ENCODE data around the gene PTH1R. TPM values are rescaled to one million over a fixed set of nuclear protein-coding genes. Genes with fewer than 3 reads are reported as not detected.

Gene PTH1R
- polyA plus RNA-seq, 1 of the 3 experiments (the other 2 are of a cell fraction): 0.07 TPM

DNA sequence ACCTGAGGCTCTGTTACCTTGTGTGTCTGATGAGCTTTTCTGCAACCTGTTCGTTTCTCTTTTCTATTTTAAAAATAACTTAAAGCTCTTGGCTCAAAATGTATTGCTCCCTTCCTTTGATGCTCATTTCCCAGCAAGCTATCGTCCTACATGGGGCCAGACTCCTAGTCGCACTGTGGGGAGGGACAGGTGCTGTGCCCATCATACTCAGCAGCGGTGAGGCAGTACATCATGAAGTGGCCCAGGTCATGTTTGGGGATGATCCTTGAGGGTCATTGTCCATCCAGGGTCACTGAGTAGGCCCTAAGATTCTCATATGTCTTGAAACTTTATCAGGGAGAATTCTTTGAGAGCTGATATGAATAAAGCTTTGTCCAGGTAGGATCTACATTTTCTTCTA lies 41.1 kb downstream of the PTH1R start:
- H3K9ac ChIP-seq: no peak overlapping the region
- H3K4me1 ChIP-seq (ENCODE audit: control insufficient read depth in 1 of 2, insufficient read depth in 2 of 2, low read depth in 1 of 2, low read length in 1 of 2): peaks cover 5 to 7% of the 10 kb centered on the region in 2 experiments; a peak in 3 of 4 replicates
- TF ChIP-seq EZH2phosphoT487 (IDR thresholded peaks at IDR 0.05; ENCODE audit: borderline replicate concordance, low read depth) (no peak), TCF12 (IDR thresholded peaks at IDR 0.05) (no peak), NRF1 (IDR thresholded peaks at IDR 0.05; ENCODE audit: low read depth, low read length) (no peak), NFIC (IDR thresholded peaks at IDR 0.05; ENCODE audit: borderline replicate concordance) (no peak), JUND (IDR thresholded peaks at IDR 0.05) (no peak), SMC3 (IDR thresholded peaks at IDR 0.05; ENCODE audit: low read depth, low read length) (no peak), FOXJ3 (CRISPR knock-in tag; IDR thresholded peaks at IDR 0.05) (no peak), FOSL2 (IDR thresholded peaks at IDR 0.05; ENCODE audit: borderline replicate concordance, low read depth) (no peak)
- TF ChIP-seq, protein P1, sequence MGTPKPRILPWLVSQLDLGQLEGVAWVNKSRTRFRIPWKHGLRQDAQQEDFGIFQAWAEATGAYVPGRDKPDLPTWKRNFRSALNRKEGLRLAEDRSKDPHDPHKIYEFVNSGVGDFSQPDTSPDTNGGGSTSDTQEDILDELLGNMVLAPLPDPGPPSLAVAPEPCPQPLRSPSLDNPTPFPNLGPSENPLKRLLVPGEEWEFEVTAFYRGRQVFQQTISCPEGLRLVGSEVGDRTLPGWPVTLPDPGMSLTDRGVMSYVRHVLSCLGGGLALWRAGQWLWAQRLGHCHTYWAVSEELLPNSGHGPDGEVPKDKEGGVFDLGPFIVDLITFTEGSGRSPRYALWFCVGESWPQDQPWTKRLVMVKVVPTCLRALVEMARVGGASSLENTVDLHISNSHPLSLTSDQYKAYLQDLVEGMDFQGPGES (IDR thresholded peaks at IDR 0.05; ENCODE audit: low read depth, low read length): no peak
- TF ChIP-seq, protein P2, sequence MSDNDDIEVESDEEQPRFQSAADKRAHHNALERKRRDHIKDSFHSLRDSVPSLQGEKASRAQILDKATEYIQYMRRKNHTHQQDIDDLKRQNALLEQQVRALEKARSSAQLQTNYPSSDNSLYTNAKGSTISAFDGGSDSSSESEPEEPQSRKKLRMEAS (IDR thresholded peaks at IDR 0.05; ENCODE audit: low read depth): no peak
- H2AFZ ChIP-seq (ENCODE audit: low read depth): no peak overlapping the region
- H3K27me3 ChIP-seq (ENCODE audit: insufficient read depth): no peaks in the 10 kb centered on the region
- H3K9me2 ChIP-seq: no peaks in the 10 kb centered on the region
- peaks cover under 1% of the 10 kb centered on the region; the same call in 1 of the 2 replicates for H4K20me1 ChIP-seq (ENCODE audit: insufficient read depth)
- 87% methylated on average over 4 of the region's 4 CpGs for WGBS (ENCODE audit: low lambda C conversion rate)
- peaks cover 13% of the 10 kb centered on the region for H3F3A ChIP-seq (replicated peaks; ENCODE audit: insufficient read depth)
- POLR2A ChIA-PET: no interaction called here
- peaks cover 55 to 70% of the 10 kb centered on the region in 2 experiments for H3K36me3 ChIP-seq (replicated peaks in 1 of 2; ENCODE audit: control insufficient read depth in 1 of 2, insufficient read depth in 2 of 2, low read length in 1 of 2)
- no peak for DNase-seq
- CTCF ChIA-PET: interaction anchor here (1.3 to 3.0 kb wide), 6 partner anchors 9 to 216 kb away, joined by 3 to 21 read pairs (median 7); no protein-coding TSS in a partner anchor
- no peak overlapping the region for H3K4me2 ChIP-seq
- H3K9me3 ChIP-seq: no peaks in the 10 kb centered on the region
- H3K27ac ChIP-seq (ENCODE audit: low read depth in 2 of 2, low read length in 1 of 2): no peak overlapping the region
- H3K4me3 ChIP-seq (ENCODE audit: low read depth in 2 of 2, low read length in 1 of 2): no peak overlapping the region
- H3K79me2 ChIP-seq (ENCODE audit: insufficient read depth): no peaks in the 10 kb centered on the region; the same call in none of the 2 replicates

DNA sequence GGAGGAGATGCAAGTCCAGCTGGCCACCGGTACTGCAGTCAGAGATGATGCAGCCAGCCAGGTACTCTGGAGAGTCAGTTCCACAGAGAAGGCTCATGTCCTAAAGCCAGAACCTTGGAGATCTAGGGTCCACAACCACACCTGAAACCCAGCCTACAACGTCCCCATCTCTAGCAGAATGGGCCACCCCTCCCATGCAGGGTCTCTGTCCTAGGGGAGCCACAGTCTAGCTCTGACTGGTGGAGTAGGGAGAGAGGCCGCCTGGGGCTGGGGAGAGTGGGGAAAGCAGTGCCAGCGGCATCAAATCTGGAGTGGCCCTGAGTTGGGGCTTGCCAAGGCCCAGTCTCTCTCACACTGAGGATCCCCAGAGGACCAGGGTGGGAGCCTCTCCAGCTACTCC lies 43.5 kb downstream of the PTH1R start:
- POLR2A ChIA-PET: no interaction called here
- no peak overlapping the region for H3K9ac ChIP-seq
- H3K4me2 ChIP-seq: no peak overlapping the region
- H3K79me2 ChIP-seq (ENCODE audit: insufficient read depth): no peaks in the 10 kb centered on the region; the same call in 1 of the 2 replicates
- no peak overlapping the region for H3K4me3 ChIP-seq (ENCODE audit: low read depth in 2 of 2, low read length in 1 of 2)
- H3K36me3 ChIP-seq (replicated peaks in 1 of 2; ENCODE audit: control insufficient read depth in 1 of 2, insufficient read depth in 2 of 2, low read length in 1 of 2): peaks cover 76% of the 10 kb centered on the region in 2 experiments
- peaks cover 7% of the 10 kb centered on the region; the same call in 1 of the 2 replicates for H4K20me1 ChIP-seq (ENCODE audit: insufficient read depth)
- H3K27me3 ChIP-seq (ENCODE audit: insufficient read depth): no peaks in the 10 kb centered on the region
- TF ChIP-seq, protein P3, sequence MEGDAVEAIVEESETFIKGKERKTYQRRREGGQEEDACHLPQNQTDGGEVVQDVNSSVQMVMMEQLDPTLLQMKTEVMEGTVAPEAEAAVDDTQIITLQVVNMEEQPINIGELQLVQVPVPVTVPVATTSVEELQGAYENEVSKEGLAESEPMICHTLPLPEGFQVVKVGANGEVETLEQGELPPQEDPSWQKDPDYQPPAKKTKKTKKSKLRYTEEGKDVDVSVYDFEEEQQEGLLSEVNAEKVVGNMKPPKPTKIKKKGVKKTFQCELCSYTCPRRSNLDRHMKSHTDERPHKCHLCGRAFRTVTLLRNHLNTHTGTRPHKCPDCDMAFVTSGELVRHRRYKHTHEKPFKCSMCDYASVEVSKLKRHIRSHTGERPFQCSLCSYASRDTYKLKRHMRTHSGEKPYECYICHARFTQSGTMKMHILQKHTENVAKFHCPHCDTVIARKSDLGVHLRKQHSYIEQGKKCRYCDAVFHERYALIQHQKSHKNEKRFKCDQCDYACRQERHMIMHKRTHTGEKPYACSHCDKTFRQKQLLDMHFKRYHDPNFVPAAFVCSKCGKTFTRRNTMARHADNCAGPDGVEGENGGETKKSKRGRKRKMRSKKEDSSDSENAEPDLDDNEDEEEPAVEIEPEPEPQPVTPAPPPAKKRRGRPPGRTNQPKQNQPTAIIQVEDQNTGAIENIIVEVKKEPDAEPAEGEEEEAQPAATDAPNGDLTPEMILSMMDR (IDR thresholded peaks at IDR 0.05): no peak
- TF ChIP-seq ELF1 (IDR thresholded peaks at IDR 0.05): no peak
- TF ChIP-seq FOXM1 (IDR thresholded peaks at IDR 0.05; ENCODE audit: low read depth): no peak
- TF ChIP-seq RFX5 (IDR thresholded peaks at IDR 0.05; ENCODE audit: low read length): no peak
- no peak for TF ChIP-seq YY1 (IDR thresholded peaks at IDR 0.05; ENCODE audit: low read depth)
- no peak for TF ChIP-seq SMC3 (IDR thresholded peaks at IDR 0.05; ENCODE audit: low read depth, low read length)
- no peak for TF ChIP-seq NRF1 (IDR thresholded peaks at IDR 0.05; ENCODE audit: low read depth, low read length)
- no peak for TF ChIP-seq RCOR1 (IDR thresholded peaks at IDR 0.05; ENCODE audit: low read length)
- no peak for TF ChIP-seq RAD21 (IDR thresholded peaks at IDR 0.05; ENCODE audit: low read length)
- TF ChIP-seq, protein P2 (IDR thresholded peaks at IDR 0.05; ENCODE audit: low read depth): no peak
- TF ChIP-seq, protein P4, sequence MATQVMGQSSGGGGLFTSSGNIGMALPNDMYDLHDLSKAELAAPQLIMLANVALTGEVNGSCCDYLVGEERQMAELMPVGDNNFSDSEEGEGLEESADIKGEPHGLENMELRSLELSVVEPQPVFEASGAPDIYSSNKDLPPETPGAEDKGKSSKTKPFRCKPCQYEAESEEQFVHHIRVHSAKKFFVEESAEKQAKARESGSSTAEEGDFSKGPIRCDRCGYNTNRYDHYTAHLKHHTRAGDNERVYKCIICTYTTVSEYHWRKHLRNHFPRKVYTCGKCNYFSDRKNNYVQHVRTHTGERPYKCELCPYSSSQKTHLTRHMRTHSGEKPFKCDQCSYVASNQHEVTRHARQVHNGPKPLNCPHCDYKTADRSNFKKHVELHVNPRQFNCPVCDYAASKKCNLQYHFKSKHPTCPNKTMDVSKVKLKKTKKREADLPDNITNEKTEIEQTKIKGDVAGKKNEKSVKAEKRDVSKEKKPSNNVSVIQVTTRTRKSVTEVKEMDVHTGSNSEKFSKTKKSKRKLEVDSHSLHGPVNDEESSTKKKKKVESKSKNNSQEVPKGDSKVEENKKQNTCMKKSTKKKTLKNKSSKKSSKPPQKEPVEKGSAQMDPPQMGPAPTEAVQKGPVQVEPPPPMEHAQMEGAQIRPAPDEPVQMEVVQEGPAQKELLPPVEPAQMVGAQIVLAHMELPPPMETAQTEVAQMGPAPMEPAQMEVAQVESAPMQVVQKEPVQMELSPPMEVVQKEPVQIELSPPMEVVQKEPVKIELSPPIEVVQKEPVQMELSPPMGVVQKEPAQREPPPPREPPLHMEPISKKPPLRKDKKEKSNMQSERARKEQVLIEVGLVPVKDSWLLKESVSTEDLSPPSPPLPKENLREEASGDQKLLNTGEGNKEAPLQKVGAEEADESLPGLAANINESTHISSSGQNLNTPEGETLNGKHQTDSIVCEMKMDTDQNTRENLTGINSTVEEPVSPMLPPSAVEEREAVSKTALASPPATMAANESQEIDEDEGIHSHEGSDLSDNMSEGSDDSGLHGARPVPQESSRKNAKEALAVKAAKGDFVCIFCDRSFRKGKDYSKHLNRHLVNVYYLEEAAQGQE (IDR thresholded peaks at IDR 0.05; ENCODE audit: low read depth, low read length): no peak
- H2AFZ ChIP-seq (ENCODE audit: low read depth): no peak overlapping the region
- H3K27ac ChIP-seq (ENCODE audit: low read depth in 2 of 2, low read length in 1 of 2): no peak overlapping the region
- DNase-seq: no peak
- no peaks in the 10 kb centered on the region for H3K9me3 ChIP-seq
- peaks cover 11% of the 10 kb centered on the region for H3F3A ChIP-seq (replicated peaks; ENCODE audit: insufficient read depth)
- H3K4me1 ChIP-seq (ENCODE audit: control insufficient read depth in 1 of 2, insufficient read depth in 2 of 2, low read depth in 1 of 2, low read length in 1 of 2): no peaks in the 10 kb centered on the region
- CTCF ChIA-PET: interaction anchor here (1.2 to 3.5 kb wide), 4 partner anchors 12 to 77 kb away, joined by 3 to 44 read pairs (median 15); no protein-coding TSS in a partner anchor
- no peaks in the 10 kb centered on the region for H3K9me2 ChIP-seq
- WGBS (ENCODE audit: low lambda C conversion rate): 89% methylated on average over 4 of the region's 4 CpGs

Measured in SK-N-SH (cell line).